HepG2 (cell line): ENCODE results near the gene NFRKB. TPM values are rescaled to one million over a fixed set of nuclear protein-coding genes. Genes with fewer than 3 reads are reported as not detected.
A peak's percentile ranks its signal among the peaks of the same experiment; 100 is the strongest.

Experiments used
- ATAC-seq: fragments of 200-7000 bp; cut with Tn5 transposase; 3 replicates; pipeline ENCODE4 v1.9.1; 2020; ENCODE audit warnings: mild to moderate bottlenecking, moderate library complexity
- BruUV-seq: library from RNA; stranded (reverse); fragments of 400-500 nt; replicated peaks from 2 replicates; lab custom pipeline; 2021; lab: Mats Ljungman, UMichigan
- CTCF ChIA-PET: fragments of 300-600 bp; formaldehyde crosslinking; extraction: SDS; loops from one replicate; lab custom pipeline; 2021; ENCODE audit warnings: low total read pairs, inconsistent platforms, low intra/inter-chr PET ratio; lab: Yijun Ruan, JAX
- POLR2A ChIA-PET: fragments of 350-600 bp; sonication (Branson Sonifier 250); formaldehyde crosslinking; loops from one replicate; lab custom pipeline; 2020; ENCODE audit warnings: antibody characterized with exemption, inconsistent platforms; lab: Yijun Ruan, JAX
- DNase-seq: peaks from one replicate; pipeline ENCODE4 v3.0.0-alpha.2; 2015; ENCODE audit warnings: low spot score
- FAIRE-seq: peaks from 3 replicates; lab custom pipeline; 2011; peaks lifted over from hg19 to GRCh38; lab: Jason Lieb, UNC
- H2AFZ ChIP-seq: one replicate; pipeline ENCODE4 v1.6.1; 2011; ENCODE audit warnings: low read length, inconsistent platforms
- H3K27ac ChIP-seq: fragments of 300-600 bp; 3 replicates; pipeline ENCODE4 v1.8.0; 2011; ENCODE audit warnings: mixed run types, mild to moderate bottlenecking, mixed read lengths, low read length, inconsistent platforms; ENCODE audit not compliant: insufficient read depth; ENCODE audit errors: extremely low read length
- H3K27me3 ChIP-seq, 2 experiments: fragments of 200-600 bp in 1 of 2; 2 replicates in 1 of 2; 3 replicates in 1 of 2; pipeline versions ENCODE4 v1.6.0 to v1.8.0; 2011; ENCODE audit warnings: low read length in 2 of 2, mild to moderate bottlenecking in 2 of 2, moderate library complexity in 2 of 2, inconsistent platforms in 1 of 2; ENCODE audit not compliant: insufficient read depth in 2 of 2, control insufficient read depth in 1 of 2
- H3K36me3 ChIP-seq, 2 experiments: fragments of 200-600 bp in 1 of 2; replicated peaks in 1 of 2; 2 replicates in 1 of 2; 3 replicates in 1 of 2; pipeline versions ENCODE4 v1.5.1 to v1.8.0; 2011; ENCODE audit warnings: low read length in 2 of 2, inconsistent platforms in 1 of 2; ENCODE audit not compliant: insufficient read depth in 2 of 2, control insufficient read depth in 1 of 2
- H3K4me1 ChIP-seq: 2 replicates; pipeline ENCODE4 v1.5.1; 2012; ENCODE audit warnings: low read length, inconsistent platforms; ENCODE audit not compliant: insufficient read depth
- H3K4me2 ChIP-seq: 2 replicates; pipeline ENCODE4 v1.6.0; 2011; ENCODE audit warnings: low read depth, low read length, inconsistent platforms
- H3K4me3 ChIP-seq, 3 experiments: fragments of 200-600 bp in 1 of 3; sonication (generic), shearing (Covaris generic) in 1 of 3; replicated peaks in 1 of 3; 2 replicates each; pipeline ENCODE4 v1.5.1; 2011 to 2016; ENCODE audit warnings: low read length in 3 of 3, inconsistent platforms in 2 of 3, low read depth in 2 of 3, mild to moderate bottlenecking in 2 of 3, control low read depth in 1 of 3, mixed read lengths in 1 of 3; ENCODE audit not compliant: insufficient read depth in 1 of 3
- H3K79me2 ChIP-seq: one replicate; pipeline ENCODE4 v1.6.1; 2011; ENCODE audit warnings: low read length, inconsistent platforms; ENCODE audit not compliant: insufficient read depth
- H3K9ac ChIP-seq: 2 replicates; pipeline ENCODE4 v1.6.0; 2011; ENCODE audit warnings: mild to moderate bottlenecking, low read depth, low read length, inconsistent platforms; ENCODE audit not compliant: insufficient read depth
- H3K9me3 ChIP-seq: 2 replicates; pipeline ENCODE4 v1.5.1; 2012; ENCODE audit warnings: mild to moderate bottlenecking, low read length
- H4K20me1 ChIP-seq: 2 replicates; pipeline ENCODE4 v1.6.0; 2011; ENCODE audit warnings: inconsistent platforms, mild to moderate bottlenecking, low read length, moderate library complexity; ENCODE audit not compliant: insufficient read depth
- BCL6 ChIP-seq: IDR thresholded peaks from 2 replicates; pipeline ENCODE4 v1.6.1; 2016; ENCODE audit warnings: missing genetic modification reagents, missing compliant biosample characterization
- BRF2 ChIP-seq: sonication (generic); formaldehyde crosslinking; IDR thresholded peaks from 2 replicates; pipeline ENCODE4 v1.8.1; 2022; ENCODE audit warnings: mild to moderate bottlenecking, missing genetic modification reagents
- ETV5 ChIP-seq: IDR thresholded peaks from 2 replicates; pipeline ENCODE4 v1.6.1; 2018; ENCODE audit warnings: missing biosample characterization, missing genetic modification reagents, inconsistent platforms, borderline replicate concordance
- HBP1 ChIP-seq: IDR thresholded peaks from 2 replicates; pipeline ENCODE4 v1.6.1; 2016; ENCODE audit warnings: low read depth, control low read depth
- HIVEP1 ChIP-seq: sonication (generic); formaldehyde crosslinking; IDR thresholded peaks from 2 replicates; pipeline ENCODE4 v1.4.0; 2020; ENCODE audit warnings: mild to moderate bottlenecking, missing genetic modification reagents
- KAT7 ChIP-seq: IDR thresholded peaks from 2 replicates; pipeline ENCODE4 v1.6.1; 2018; ENCODE audit warnings: borderline replicate concordance, missing compliant biosample characterization
- MEIS2 ChIP-seq: sonication (generic); formaldehyde crosslinking; IDR thresholded peaks from 2 replicates; pipeline ENCODE4 v1.9.0; 2021; ENCODE audit warnings: mild to moderate bottlenecking, missing genetic modification reagents
- MLX ChIP-seq: IDR thresholded peaks from 2 replicates; pipeline ENCODE4 v1.6.1; 2016
- POLR2AphosphoS5 ChIP-seq: IDR thresholded peaks from 2 replicates; pipeline ENCODE4 v1.6.1; 2012; ENCODE audit warnings: low read depth, low read length
- RXRA ChIP-seq: sonication (generic); formaldehyde crosslinking; IDR thresholded peaks from 2 replicates; pipeline ENCODE4 v1.5.1; 2020; ENCODE audit warnings: missing genetic modification reagents
- SAP130 ChIP-seq: IDR thresholded peaks from 2 replicates; pipeline ENCODE4 v1.6.1; 2016; ENCODE audit warnings: low read depth
- SP5 ChIP-seq: IDR thresholded peaks from 2 replicates; pipeline ENCODE4 v1.6.1; 2016; ENCODE audit warnings: low read depth, borderline replicate concordance
- USF2 ChIP-seq, 2 experiments: sonication (generic) in 1 of 2; formaldehyde crosslinking in 1 of 2; IDR thresholded peaks; 2 replicates each; pipeline versions ENCODE4 v1.5.1 to v1.6.1; 2011 to 2020; ENCODE audit warnings: borderline replicate concordance in 1 of 2, low read depth in 1 of 2, low read length in 1 of 2, mild to moderate bottlenecking in 1 of 2, missing genetic modification reagents in 1 of 2, moderate library complexity in 1 of 2
- ZNF296 ChIP-seq: sonication (generic); formaldehyde crosslinking; conservative IDR thresholded peaks from 2 replicates; pipeline ENCODE4 v1.5.0; 2020; ENCODE audit warnings: mild to moderate bottlenecking, missing genetic modification reagents
- ZNF343 ChIP-seq: sonication (generic); formaldehyde crosslinking; IDR thresholded peaks from 2 replicates; pipeline ENCODE4 v1.4.0; 2020; ENCODE audit warnings: mild to moderate bottlenecking, missing genetic modification reagents
- ZNF431 ChIP-seq: sonication (generic); formaldehyde crosslinking; IDR thresholded peaks from 2 replicates; pipeline ENCODE4 v1.9.0; 2022; ENCODE audit warnings: missing genetic modification reagents, low read depth, mild to moderate bottlenecking, borderline replicate concordance
- ZNF543 ChIP-seq: sonication (generic); formaldehyde crosslinking; IDR thresholded peaks from 2 replicates; pipeline ENCODE4 v1.4.0; 2020; ENCODE audit warnings: mild to moderate bottlenecking, missing genetic modification reagents
- ZNF75D ChIP-seq: sonication (generic); formaldehyde crosslinking; IDR thresholded peaks from 2 replicates; pipeline ENCODE4 v1.8.1; 2023; ENCODE audit warnings: missing genetic modification reagents, mild to moderate bottlenecking, borderline replicate concordance
- ZNF792 ChIP-seq: IDR thresholded peaks from 2 replicates; pipeline ENCODE4 v1.6.1; 2016
- WGBS: methylation state at CpG from one replicate; pipeline ENCODE4 v1.1.6; 2017; ENCODE audit warnings: low lambda C conversion rate; 5-methylcytosine and 5-hydroxymethylcytosine counted together
- in situ Hi-C: cut with HindIII; loops from 2 replicates; pipeline ENCODE4 v1.10.0; 2017; ENCODE audit warnings: low pct_unique_long_range_greater_than_20kb; ENCODE audit not compliant: extremely low pct_ligation_motif_present
- intact Hi-C: fragments of 100-400 bp; cut with micrococcal nuclease; formaldehyde crosslinking; loops from one replicate; pipeline ENCODE4 v1.10.0; 2022; ENCODE audit not compliant: unreplicated experiment
- polyA plus RNA-seq, 8 experiments: library from polyadenylated mRNA; depleted of rRNA in 3 of 8; stranded (reverse) in 7 of 8; unstranded in 1 of 8; fragments of >200 nt; fragmentation: Illumina TruSeq in 4 of 8; extraction: Trizol in 4 of 8; gene quantifications; 2 replicates each; pipeline versions ENCODE4 v1.2.1 to v1.2.3, GENCODE V29; 2011 to 2016; ENCODE audit warnings: low read depth in 4 of 8, missing spikeins in 1 of 8, mixed read lengths in 1 of 8; ENCODE audit not compliant: insufficient read depth in 1 of 8
- total RNA-seq, 5 experiments: library from RNA; depleted of rRNA; stranded (reverse); fragments of >200 nt; fragmentation: Illumina TruSeq; extraction: Trizol; gene quantifications; 2 replicates each; pipeline ENCODE4 v1.2.3, GENCODE V29; 2016; ENCODE audit warnings: low read depth in 1 of 5

The NFRKB gene
- total and polyA plus RNA-seq, 2 of the 13 experiments (the other 11 are each of a cell fraction or from before 2014, with no cell fraction given), result 22.9 to 23.7 TPM

- intact Hi-C loops (loop anchor here (5.0 kb wide), 1 partner anchor 40 kb away; no protein-coding TSS in a partner anchor), in situ Hi-C loops (no loop called here)
- Histone ChIP-seq H4K20me1 (no peaks in the 10 kb centered on the region), H3K27ac (peak overlapping the region; percentile 63), H3K27me3 (no peaks in the 10 kb centered on the region), H3K4me1 (peaks cover 36% of the 10 kb centered on the region), H3K9me3 (no peaks in the 10 kb centered on the region), H3K36me3 (peaks cover 23 to 44% of the 10 kb centered on the region in 2 experiments), H3K9ac (peak overlapping the region; percentile 41; the same call in 1 of the 2 replicates), H2AFZ (no peak overlapping the region), H3K79me2 (no peaks in the 10 kb centered on the region), H3K4me2 (peak overlapping the region; percentile 40), H3K4me3 (no peak overlapping the region)
- FAIRE-seq (peak; percentile 28), ATAC-seq (peak; percentile 90), DNase-seq (peak; percentile 93)
- ChIA-PET POLR2A (interaction anchor here (1.2 to 2.4 kb wide), 4 partner anchors 8 to 47 kb away, joined by 3 to 10 read pairs (median 6); partner anchors contain the start of gene TMEM45B), CTCF (no interaction called here)
- WGBS, result 58% methylated on average over 16 of the region's 16 CpGs
- no TSS peak for BruUV-seq
- TF ChIP-seq MLX, result no peak
- TF ChIP-seq SAP130 (CRISPR knock-in tag), result peak; percentile 68
- TF ChIP-seq ZNF75D, result no peak
- peak; percentile 30; the same call in 1 of the 2 replicates for TF ChIP-seq ETV5 (CRISPR knock-in tag)
- no peak for TF ChIP-seq BRF2 (CRISPR knock-in tag)
- TF ChIP-seq ZNF792 (CRISPR knock-in tag), result no peak
- no peak for TF ChIP-seq MEIS2 (CRISPR knock-in tag)
- no peak for TF ChIP-seq ZNF296
- TF ChIP-seq KAT7 (CRISPR knock-in tag), result no peak
- no peak for TF ChIP-seq ZNF543 (CRISPR knock-in tag)
- TF ChIP-seq ZNF431 (CRISPR knock-in tag), result no peak
- TF ChIP-seq USF2 (IDR thresholded peaks at IDR 0.05; ENCODE audit: low read depth, low read length), result no peak
- TF ChIP-seq USF2 (CRISPR knock-in tag; IDR thresholded peaks at IDR 0.05; ENCODE audit: borderline replicate concordance), result peak; percentile 33; the same call in 1 of the 2 replicates
- TF ChIP-seq BCL6 (CRISPR knock-in tag), result 0 out of 2 replicates have a peak, but pooled peaks have one; percentile 16
- no peak for TF ChIP-seq HIVEP1 (CRISPR knock-in tag)
- TF ChIP-seq HBP1 (CRISPR knock-in tag), result no peak
- no peak for TF ChIP-seq RXRA (CRISPR knock-in tag)
- 0 out of 2 replicates have a peak, but pooled peaks have one; percentile 37 for TF ChIP-seq POLR2AphosphoS5
- TF ChIP-seq ZNF343 (CRISPR knock-in tag), result no peak
- TF ChIP-seq SP5, result peak; percentile 77
Observed at GRCh38 chr11:129861702-129862522, 33.5 kb downstream of the NFRKB start.
